ENCODE data around the gene TMPRSS12. TPM values are rescaled to one million over a fixed set of nuclear protein-coding genes. Genes with fewer than 3 reads are reported as not detected.
A peak's percentile ranks its signal among the peaks of the same experiment; 100 is the strongest.
"Not testable (repeated sequence)": the region's sequence is repeated elsewhere in the genome, so short reads cannot be mapped to it uniquely, and the experiment has no call there.

The TMPRSS12 gene
- polyA plus RNA-seq, 4 donors = 0.03 TPM; not detected in 3

DNA sequence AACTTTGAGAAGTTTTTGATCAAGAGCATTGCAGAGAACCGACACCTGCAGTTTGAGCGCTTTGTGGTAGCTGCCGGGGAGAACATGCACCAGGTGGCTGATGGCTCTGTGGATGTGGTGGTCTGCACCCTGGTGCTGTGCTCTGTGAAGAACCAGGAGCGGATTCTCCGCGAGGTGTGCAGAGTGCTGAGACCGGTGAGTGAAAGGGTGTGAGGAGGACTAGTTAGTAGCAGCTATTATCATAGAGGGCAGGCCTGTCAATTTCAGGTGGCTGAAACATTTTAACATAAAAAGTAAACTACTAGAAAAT, 82.6 kb downstream of the TMPRSS12 start:
- Histone ChIP-seq H3K36me3 (ENCODE audit: control insufficient read depth in 3 of 3, insufficient read depth in 2 of 3, low read depth in 1 of 3, low read length in 3 of 3) (peaks cover 0 to 9% (median 0%) of the 10 kb centered on the region in 3 donors), H3K9me3 (ENCODE audit: control insufficient read depth in 2 of 2, insufficient read depth in 1 of 2, low read depth in 1 of 2, low read length in 1 of 2) (no peaks in the 10 kb centered on the region), H3K27ac (ENCODE audit: low read depth in 1 of 3, low read length in 2 of 3) (peak overlapping the region; percentile 63 to 76 (median 69)), H3K4me1 (ENCODE audit: control insufficient read depth in 3 of 3, insufficient read depth in 2 of 3, low read depth in 1 of 3, low read length in 2 of 3) (peaks cover 0 to 20% (median 4%) of the 10 kb centered on the region in 3 donors), H3K27me3 (ENCODE audit: control insufficient read depth in 3 of 3, insufficient read depth in 3 of 3, low read length in 3 of 3) (no peaks in the 10 kb centered on the region), H3K4me3 (ENCODE audit: low read depth in 1 of 3, low read length in 3 of 3) (peak overlapping the region; percentile 53 to 79 (median 63))
- DNase-seq = peak; percentile 41 to 43
- 10 to 13% (median 12%) methylated on average over 7 of the region's 7 CpGs for WGBS, 3 donors
- FAIRE-seq = no peak

DNA sequence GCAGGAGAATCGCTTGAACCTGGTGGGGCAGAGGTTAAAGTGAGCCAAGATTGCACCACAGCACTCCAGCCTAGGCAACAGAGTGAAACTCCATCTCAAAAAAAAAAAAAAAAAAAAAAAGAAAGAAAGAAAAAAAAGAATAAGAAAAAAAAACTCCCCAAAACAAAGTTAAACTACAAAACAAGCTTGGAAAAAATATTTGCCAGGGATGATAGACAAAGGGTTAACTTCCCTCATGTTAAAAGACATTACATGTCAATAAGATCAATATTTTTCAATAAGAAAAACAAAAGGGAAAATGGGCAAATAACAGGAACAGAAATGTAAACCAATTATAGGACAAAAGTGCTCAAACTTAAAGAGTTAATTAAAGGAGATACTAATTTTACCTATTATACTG, 83.2 kb downstream of the TMPRSS12 start:
- H3K4me3 ChIP-seq (ENCODE audit: low read depth in 1 of 3, low read length in 3 of 3) = peak overlapping the region; percentile 53 to 79 (median 63)
- peaks cover 0 to 20% (median 4%) of the 10 kb centered on the region in 3 donors for H3K4me1 ChIP-seq (ENCODE audit: control insufficient read depth in 3 of 3, insufficient read depth in 2 of 3, low read depth in 1 of 3, low read length in 2 of 3)
- H3K36me3 ChIP-seq (ENCODE audit: control insufficient read depth in 3 of 3, insufficient read depth in 2 of 3, low read depth in 1 of 3, low read length in 3 of 3) = peaks cover 0 to 13% (median 1%) of the 10 kb centered on the region in 3 donors
- H3K27me3 ChIP-seq (ENCODE audit: control insufficient read depth in 3 of 3, insufficient read depth in 3 of 3, low read length in 3 of 3) = no peaks in the 10 kb centered on the region
- no peaks in the 10 kb centered on the region for H3K9me3 ChIP-seq (ENCODE audit: control insufficient read depth in 2 of 2, insufficient read depth in 1 of 2, low read depth in 1 of 2, low read length in 1 of 2)
- 11 to 36% (median 29%) methylated on average over 1 of the region's 1 CpG for WGBS, 3 donors
- FAIRE-seq (no peak), DNase-seq (peak in 1 of 2 donors; percentile 51)
- H3K27ac ChIP-seq (ENCODE audit: low read depth in 1 of 3, low read length in 2 of 3) = peak overlapping the region in 2 of 3 donors; percentile 31 to 76

GRCh38 chr12:50926415-50926814, 83.7 kb downstream of the TMPRSS12 start:
- peaks cover 0 to 13% (median 1%) of the 10 kb centered on the region in 3 donors for H3K36me3 ChIP-seq (ENCODE audit: control insufficient read depth in 3 of 3, insufficient read depth in 2 of 3, low read depth in 1 of 3, low read length in 3 of 3)
- H3K9me3 ChIP-seq (ENCODE audit: control insufficient read depth in 2 of 2, insufficient read depth in 1 of 2, low read depth in 1 of 2, low read length in 1 of 2) = no peaks in the 10 kb centered on the region
- peaks cover 0 to 25% (median 4%) of the 10 kb centered on the region in 3 donors for H3K4me1 ChIP-seq (ENCODE audit: control insufficient read depth in 3 of 3, insufficient read depth in 2 of 3, low read depth in 1 of 3, low read length in 2 of 3)
- peak overlapping the region in 2 of 3 donors; percentile 48 to 53 for H3K4me3 ChIP-seq (ENCODE audit: low read depth in 1 of 3, low read length in 3 of 3)
- H3K27me3 ChIP-seq (ENCODE audit: control insufficient read depth in 3 of 3, insufficient read depth in 3 of 3, low read length in 3 of 3) = no peaks in the 10 kb centered on the region
- H3K27ac ChIP-seq (ENCODE audit: low read depth in 1 of 3, low read length in 2 of 3) = peak overlapping the region; percentile 15 to 76 (median 58)
- FAIRE-seq (no peak), DNase-seq (peak in 1 of 2 donors; percentile 25)
- 17 to 29% (median 27%) methylated on average over 1 of the region's 1 CpG for WGBS, 3 donors

DNA sequence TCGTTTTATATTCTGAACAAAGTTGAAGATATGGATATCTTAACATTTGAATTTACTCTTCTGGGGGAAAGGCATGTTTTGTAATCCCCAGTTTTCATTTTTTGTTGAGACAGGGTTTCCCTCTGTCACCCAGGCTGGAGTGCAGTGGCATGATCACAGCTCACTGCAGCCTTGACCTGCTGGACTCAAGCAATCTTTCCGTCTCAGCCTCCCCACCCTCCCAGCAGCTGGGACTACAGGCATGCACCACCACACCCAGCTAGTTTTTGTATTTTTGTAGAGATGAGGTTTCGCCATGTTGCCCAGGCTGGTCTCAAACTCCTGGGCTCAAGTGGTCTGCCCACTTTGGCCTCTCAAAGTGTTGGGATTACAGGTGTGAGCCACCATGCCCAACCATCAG, 84.2 kb downstream of the TMPRSS12 start:
- 3 to 30% (median 18%) methylated on average over 3 of the region's 3 CpGs for WGBS, 3 donors
- Histone ChIP-seq H3K27ac (ENCODE audit: low read depth in 1 of 3, low read length in 2 of 3) (peak overlapping the region in 2 of 3 donors; percentile 62 to 76), H3K4me3 (ENCODE audit: low read depth in 1 of 3, low read length in 3 of 3) (peak overlapping the region; percentile 10 to 48 (median 41)), H3K4me1 (ENCODE audit: control insufficient read depth in 3 of 3, insufficient read depth in 2 of 3, low read depth in 1 of 3, low read length in 2 of 3) (peaks cover 0 to 29% (median 4%) of the 10 kb centered on the region in 3 donors), H3K36me3 (ENCODE audit: control insufficient read depth in 3 of 3, insufficient read depth in 2 of 3, low read depth in 1 of 3, low read length in 3 of 3) (peaks cover 0 to 13% (median 1%) of the 10 kb centered on the region in 3 donors)
- not testable (repeated sequence) for H3K9me3 ChIP-seq (ENCODE audit: control insufficient read depth in 2 of 2, insufficient read depth in 1 of 2, low read depth in 1 of 2, low read length in 1 of 2); FAIRE-seq; H3K27me3 ChIP-seq (ENCODE audit: control insufficient read depth in 3 of 3, insufficient read depth in 3 of 3, low read length in 3 of 3)
- peak; percentile 60 to 85 for DNase-seq

DNA sequence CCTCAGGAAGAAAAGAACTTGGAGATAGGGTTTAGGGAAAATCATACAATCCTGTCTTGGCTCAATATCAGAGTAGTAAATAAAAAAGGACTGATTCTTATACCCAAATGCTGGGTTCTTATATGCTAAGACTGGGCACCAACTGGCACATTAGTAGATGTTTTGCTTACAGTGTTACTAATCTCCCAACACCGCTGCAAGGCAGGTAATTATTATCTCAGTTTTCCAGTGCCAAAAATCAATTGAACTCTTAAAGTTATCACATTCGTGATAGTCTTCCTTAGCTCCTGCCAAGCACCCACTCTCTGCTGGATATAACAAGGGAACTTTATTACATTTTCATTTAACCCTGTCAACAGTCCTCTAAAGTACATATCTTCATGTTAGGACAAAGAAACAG, 84.6 kb downstream of the TMPRSS12 start:
- WGBS, 3 donors = 14 to 29% (median 21%) methylated on average over 2 of the region's 2 CpGs
- Histone ChIP-seq H3K4me1 (ENCODE audit: control insufficient read depth in 3 of 3, insufficient read depth in 2 of 3, low read depth in 1 of 3, low read length in 2 of 3) (peaks cover 0 to 30% (median 4%) of the 10 kb centered on the region in 3 donors), H3K27ac (ENCODE audit: low read depth in 1 of 3, low read length in 2 of 3) (peak overlapping the region in 2 of 3 donors; percentile 62 to 76), H3K9me3 (ENCODE audit: control insufficient read depth in 2 of 2, insufficient read depth in 1 of 2, low read depth in 1 of 2, low read length in 1 of 2) (no peaks in the 10 kb centered on the region), H3K36me3 (ENCODE audit: control insufficient read depth in 3 of 3, insufficient read depth in 2 of 3, low read depth in 1 of 3, low read length in 3 of 3) (peaks cover 0 to 13% (median 1%) of the 10 kb centered on the region in 3 donors), H3K27me3 (ENCODE audit: control insufficient read depth in 3 of 3, insufficient read depth in 3 of 3, low read length in 3 of 3) (no peaks in the 10 kb centered on the region), H3K4me3 (ENCODE audit: low read depth in 1 of 3, low read length in 3 of 3) (peak overlapping the region; percentile 10 to 48 (median 41))
- DNase-seq = peak; percentile 24 to 61
- FAIRE-seq = no peak

DNA sequence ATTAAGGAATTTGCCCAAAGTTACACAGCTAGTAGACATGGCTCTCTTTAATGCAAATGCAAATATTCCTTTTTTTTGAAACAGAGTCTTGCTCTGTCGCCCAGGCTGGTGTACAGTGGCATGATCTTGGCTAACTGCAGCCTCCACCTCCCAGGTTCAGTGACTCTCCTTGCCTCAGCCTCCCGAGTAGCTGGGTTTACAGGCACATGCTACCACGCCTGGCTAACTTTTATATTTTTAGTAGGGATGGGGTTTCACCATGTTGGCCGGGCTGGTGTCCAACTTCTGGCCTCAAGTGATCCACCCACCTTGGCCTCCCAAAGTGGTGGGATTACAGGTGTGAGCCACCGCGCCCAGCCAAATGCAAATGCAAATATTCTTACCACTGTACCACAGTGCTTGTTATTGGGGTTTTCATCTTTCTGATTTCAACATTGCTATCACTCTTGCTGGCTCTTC, 85.1 kb downstream of the TMPRSS12 start:
- H3K4me1 ChIP-seq (ENCODE audit: control insufficient read depth in 3 of 3, insufficient read depth in 2 of 3, low read depth in 1 of 3, low read length in 2 of 3) = peaks cover 0 to 32% (median 4%) of the 10 kb centered on the region in 3 donors
- no peaks in the 10 kb centered on the region for H3K27me3 ChIP-seq (ENCODE audit: control insufficient read depth in 3 of 3, insufficient read depth in 3 of 3, low read length in 3 of 3)
- FAIRE-seq = no peak
- 61 to 76% (median 62%) methylated on average over 6 of the region's 6 CpGs for WGBS, 3 donors
- no peaks in the 10 kb centered on the region for H3K9me3 ChIP-seq (ENCODE audit: control insufficient read depth in 2 of 2, insufficient read depth in 1 of 2, low read depth in 1 of 2, low read length in 1 of 2)
- peak overlapping the region in 1 of 3 donors; percentile 26 for H3K27ac ChIP-seq (ENCODE audit: low read depth in 1 of 3, low read length in 2 of 3)
- peaks cover 0 to 13% (median 1%) of the 10 kb centered on the region in 3 donors for H3K36me3 ChIP-seq (ENCODE audit: control insufficient read depth in 3 of 3, insufficient read depth in 2 of 3, low read depth in 1 of 3, low read length in 3 of 3)
- peak overlapping the region in 1 of 3 donors; percentile 48 for H3K4me3 ChIP-seq (ENCODE audit: low read depth in 1 of 3, low read length in 3 of 3)
- no peak for DNase-seq

- peaks cover 2 to 33% (median 4%) of the 10 kb centered on the region in 3 donors for H3K4me1 ChIP-seq (ENCODE audit: control insufficient read depth in 3 of 3, insufficient read depth in 2 of 3, low read depth in 1 of 3, low read length in 2 of 3)
- FAIRE-seq = no peak
Observed at GRCh38 chr12:50928392-50928791, 85.7 kb downstream of the TMPRSS12 start.

GRCh38 chr12:50929831-50930230, 87.1 kb downstream of the TMPRSS12 start:
- no peaks in the 10 kb centered on the region for H3K27me3 ChIP-seq (ENCODE audit: control insufficient read depth in 3 of 3, insufficient read depth in 3 of 3, low read length in 3 of 3)
- no peak overlapping the region for H3K27ac ChIP-seq (ENCODE audit: low read depth in 1 of 3, low read length in 2 of 3)
- peaks cover 4 to 45% (median 12%) of the 10 kb centered on the region in 3 donors for H3K4me1 ChIP-seq (ENCODE audit: control insufficient read depth in 3 of 3, insufficient read depth in 2 of 3, low read depth in 1 of 3, low read length in 2 of 3)
- no peak overlapping the region for H3K4me3 ChIP-seq (ENCODE audit: low read depth in 1 of 3, low read length in 3 of 3)
- peaks cover 0 to 16% (median 1%) of the 10 kb centered on the region in 3 donors for H3K36me3 ChIP-seq (ENCODE audit: control insufficient read depth in 3 of 3, insufficient read depth in 2 of 3, low read depth in 1 of 3, low read length in 3 of 3)
- FAIRE-seq (no peak), DNase-seq (no peak)
- no peaks in the 10 kb centered on the region for H3K9me3 ChIP-seq (ENCODE audit: control insufficient read depth in 2 of 2, insufficient read depth in 1 of 2, low read depth in 1 of 2, low read length in 1 of 2)
- 92 to 94% (median 94%) methylated on average over 3 of the region's 3 CpGs for WGBS, 3 donors

More at GRCh38 chr12:50928392-50928791, 85.7 kb downstream of the TMPRSS12 start:
- 65 to 79% (median 72%) methylated on average over 3 of the region's 3 CpGs for WGBS, 3 donors
- no peaks in the 10 kb centered on the region for H3K27me3 ChIP-seq (ENCODE audit: control insufficient read depth in 3 of 3, insufficient read depth in 3 of 3, low read length in 3 of 3)
- H3K36me3 ChIP-seq (ENCODE audit: control insufficient read depth in 3 of 3, insufficient read depth in 2 of 3, low read depth in 1 of 3, low read length in 3 of 3) = peaks cover 0 to 13% (median 1%) of the 10 kb centered on the region in 3 donors
- DNase-seq = no peak
- peak overlapping the region in 1 of 3 donors; percentile 48 for H3K4me3 ChIP-seq (ENCODE audit: low read depth in 1 of 3, low read length in 3 of 3)
- H3K27ac ChIP-seq (ENCODE audit: low read depth in 1 of 3, low read length in 2 of 3) = peak overlapping the region in 1 of 3 donors; percentile 45
- no peaks in the 10 kb centered on the region for H3K9me3 ChIP-seq (ENCODE audit: control insufficient read depth in 2 of 2, insufficient read depth in 1 of 2, low read depth in 1 of 2, low read length in 1 of 2)
